Measurements from ENCODE around the gene TEKT1.
"Not testable (repeated sequence)": the region's sequence is repeated elsewhere in the genome, so short reads cannot be mapped to it uniquely, and the experiment has no call there.

The TEKT1 gene

DNA sequence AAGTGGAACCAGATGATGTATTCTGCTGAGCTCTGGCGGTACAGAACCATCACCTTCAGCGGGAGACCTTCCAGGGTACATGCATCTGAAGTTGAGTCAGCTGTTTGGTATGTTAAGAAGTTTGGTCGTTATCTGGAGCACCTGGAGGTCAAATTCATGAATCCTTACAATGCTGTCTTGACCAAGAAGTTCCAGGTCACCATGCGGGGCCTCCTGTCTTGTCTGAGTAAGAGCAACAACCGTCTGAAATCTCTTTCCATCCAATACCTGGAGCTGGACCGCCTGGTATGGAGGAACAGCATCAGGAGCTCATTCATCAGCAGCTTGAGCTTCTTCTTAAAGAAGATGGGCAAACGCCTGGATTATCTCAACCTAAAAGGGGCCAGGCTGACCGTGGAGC lies 51.5 kb downstream of the TEKT1 start:
- TF ChIP-seq, protein P1, sequence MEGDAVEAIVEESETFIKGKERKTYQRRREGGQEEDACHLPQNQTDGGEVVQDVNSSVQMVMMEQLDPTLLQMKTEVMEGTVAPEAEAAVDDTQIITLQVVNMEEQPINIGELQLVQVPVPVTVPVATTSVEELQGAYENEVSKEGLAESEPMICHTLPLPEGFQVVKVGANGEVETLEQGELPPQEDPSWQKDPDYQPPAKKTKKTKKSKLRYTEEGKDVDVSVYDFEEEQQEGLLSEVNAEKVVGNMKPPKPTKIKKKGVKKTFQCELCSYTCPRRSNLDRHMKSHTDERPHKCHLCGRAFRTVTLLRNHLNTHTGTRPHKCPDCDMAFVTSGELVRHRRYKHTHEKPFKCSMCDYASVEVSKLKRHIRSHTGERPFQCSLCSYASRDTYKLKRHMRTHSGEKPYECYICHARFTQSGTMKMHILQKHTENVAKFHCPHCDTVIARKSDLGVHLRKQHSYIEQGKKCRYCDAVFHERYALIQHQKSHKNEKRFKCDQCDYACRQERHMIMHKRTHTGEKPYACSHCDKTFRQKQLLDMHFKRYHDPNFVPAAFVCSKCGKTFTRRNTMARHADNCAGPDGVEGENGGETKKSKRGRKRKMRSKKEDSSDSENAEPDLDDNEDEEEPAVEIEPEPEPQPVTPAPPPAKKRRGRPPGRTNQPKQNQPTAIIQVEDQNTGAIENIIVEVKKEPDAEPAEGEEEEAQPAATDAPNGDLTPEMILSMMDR (IDR thresholded peaks at IDR 0.05; ENCODE audit: low read depth, low read length, missing control alignments): no peak
- DNase-seq (ENCODE audit: low read depth): no peak
- H3K4me3 ChIP-seq (ENCODE audit: low read depth, low read length): no peak overlapping the region

DNA sequence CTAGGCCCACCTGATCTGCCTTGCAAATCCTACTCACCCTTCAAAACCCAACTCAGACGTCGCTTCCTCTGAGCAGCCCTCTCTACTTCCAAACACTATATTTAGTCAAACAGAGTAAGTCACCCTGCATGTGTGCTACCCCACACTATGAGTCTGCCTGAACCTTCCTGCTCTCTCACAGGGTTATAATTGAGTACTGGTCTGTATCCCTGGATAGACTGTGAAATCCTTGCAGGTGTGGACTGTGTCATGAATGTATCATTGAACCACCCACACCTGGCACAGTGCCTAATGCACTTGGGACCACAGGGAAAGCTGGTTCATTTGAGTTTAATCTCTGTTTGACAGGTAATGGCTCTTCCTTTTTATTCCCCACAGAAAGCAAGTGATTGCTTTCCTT lies 52.1 kb downstream of the TEKT1 start:
- no peak for DNase-seq (ENCODE audit: low read depth)
- no peak overlapping the region for H3K4me3 ChIP-seq (ENCODE audit: low read depth, low read length)
- TF ChIP-seq, protein P1 (IDR thresholded peaks at IDR 0.05; ENCODE audit: low read depth, low read length, missing control alignments): no peak

DNA sequence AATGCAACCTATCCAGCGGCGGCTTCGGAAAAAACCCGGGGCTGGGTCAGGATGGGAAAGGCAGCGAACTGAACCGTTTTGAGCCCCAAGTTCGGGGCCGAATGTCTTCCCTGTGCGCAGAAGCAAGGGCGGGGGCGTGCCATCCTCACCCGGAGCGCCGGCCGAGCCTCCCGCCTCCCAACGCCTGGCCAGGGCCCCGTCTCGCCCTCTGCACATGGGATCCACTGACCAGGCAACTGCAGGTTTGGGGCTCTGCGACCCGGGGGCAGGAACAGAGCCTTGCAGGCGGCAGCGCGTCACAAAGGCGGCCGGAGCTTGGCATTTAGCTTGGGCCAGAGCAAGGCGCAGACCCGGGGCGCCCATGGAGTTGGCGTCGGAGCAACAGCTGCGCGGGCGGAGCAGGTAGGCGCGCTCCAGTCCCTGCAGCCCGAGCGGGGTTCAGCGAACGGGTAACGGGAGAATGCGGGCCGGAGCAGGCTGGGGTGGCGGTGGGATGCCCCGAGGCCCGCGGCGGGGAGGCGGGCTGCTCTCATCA lies 55.6 kb downstream of the TEKT1 start, which contains the start of gene FBXO39:
FBXO39 (plus strand) TSS at position 345 of the 535 bp plus-strand sequence. CDS start 3,654 bp downstream, outside the sequence.
- no peak within 1 kb of the TSS for H3K4me3 ChIP-seq (ENCODE audit: low read depth, low read length)
- DNase-seq (ENCODE audit: low read depth): no peak
- TF ChIP-seq, protein P1 (IDR thresholded peaks at IDR 0.05; ENCODE audit: low read depth, low read length, missing control alignments): no peak

DNA sequence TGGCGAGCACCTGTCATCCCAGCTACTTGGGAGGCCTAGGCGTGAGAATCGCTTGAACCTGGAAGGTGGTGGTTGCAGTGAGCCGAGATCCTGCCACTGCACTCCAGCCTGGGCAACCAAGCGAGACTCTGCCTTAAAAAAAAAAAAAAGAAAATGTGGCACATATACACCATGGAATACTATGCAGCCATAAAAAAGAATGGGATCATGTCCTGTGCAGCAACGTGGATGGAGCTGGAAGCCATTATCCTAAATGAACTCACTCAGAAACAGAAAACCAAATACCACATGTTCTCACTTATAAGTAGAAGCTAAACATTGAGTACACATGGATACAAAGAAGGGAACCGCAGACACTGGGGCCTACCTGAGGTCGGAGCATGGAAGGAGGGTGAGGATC lies 56.6 kb downstream of the TEKT1 start:
- not testable (repeated sequence) for DNase-seq (ENCODE audit: low read depth); H3K4me3 ChIP-seq (ENCODE audit: low read depth, low read length)

DNA sequence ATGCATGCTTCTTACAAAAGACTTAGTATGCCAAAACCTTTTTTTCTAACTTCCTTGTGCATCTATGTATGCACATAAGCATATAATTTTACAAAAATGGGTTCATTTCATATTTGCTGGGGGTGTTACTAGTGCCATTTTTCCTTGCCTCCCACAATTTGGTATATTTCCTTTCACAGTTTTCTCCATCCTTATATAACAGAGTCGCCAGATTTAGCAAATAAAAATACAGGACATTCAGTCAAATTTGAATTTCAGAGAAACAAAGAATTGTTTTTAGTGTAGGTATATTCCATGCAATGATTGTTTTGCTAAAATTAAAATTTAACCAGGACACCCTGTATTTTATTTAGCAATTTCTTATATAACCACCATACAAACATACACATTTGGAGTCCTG lies 59.5 kb downstream of the TEKT1 start:
- DNase-seq (ENCODE audit: low read depth): no peak
- no peak overlapping the region for H3K4me3 ChIP-seq (ENCODE audit: low read depth, low read length)
- TF ChIP-seq, protein P1 (IDR thresholded peaks at IDR 0.05; ENCODE audit: low read depth, low read length, missing control alignments): no peak

DNA sequence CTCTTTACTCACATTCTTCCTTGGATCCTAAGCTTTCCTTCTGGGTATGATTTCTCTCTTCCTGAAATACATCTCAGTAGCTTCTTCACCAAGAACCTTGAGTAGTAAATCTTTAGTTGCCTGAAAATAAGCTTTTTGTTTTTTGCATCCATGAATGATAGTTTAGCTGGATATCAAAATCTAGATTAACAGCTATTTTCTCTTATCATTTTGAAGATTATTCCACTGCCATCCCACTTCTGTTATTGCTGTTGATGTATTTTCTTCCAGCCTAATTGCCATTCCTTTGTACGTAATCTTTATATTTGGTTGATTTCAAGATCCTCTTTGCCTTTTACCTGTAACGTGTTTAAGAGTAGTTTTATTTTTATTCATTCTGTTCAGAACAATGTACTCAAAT lies 63.1 kb downstream of the TEKT1 start:
- H3K4me3 ChIP-seq (ENCODE audit: low read depth, low read length): no peak overlapping the region
- TF ChIP-seq, protein P1 (IDR thresholded peaks at IDR 0.05; ENCODE audit: low read depth, low read length, missing control alignments): no peak
- no peak for DNase-seq (ENCODE audit: low read depth)

DNA sequence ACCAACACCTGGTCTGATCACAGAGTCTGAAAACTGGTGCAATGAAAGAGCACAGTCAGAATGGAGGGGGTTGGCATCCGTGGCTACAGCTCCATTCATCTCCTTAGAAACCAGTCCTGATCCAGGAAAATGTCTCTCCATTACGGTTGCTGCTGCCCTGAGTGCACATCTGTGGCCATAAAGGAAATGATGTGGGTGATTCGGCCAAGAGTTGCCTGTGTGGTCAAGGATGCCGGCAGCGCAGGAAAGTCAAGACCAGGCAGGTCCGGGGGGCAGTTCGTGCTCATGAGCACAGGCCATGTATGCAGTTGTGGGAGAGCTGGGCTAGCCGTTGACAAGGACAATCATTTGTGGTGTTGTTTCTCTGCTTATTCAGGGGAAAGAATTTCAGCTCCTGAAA lies 69.8 kb downstream of the TEKT1 start:
- TF ChIP-seq, protein P1 (IDR thresholded peaks at IDR 0.05; ENCODE audit: low read depth, low read length, missing control alignments): no peak
- no peak overlapping the region for H3K4me3 ChIP-seq (ENCODE audit: low read depth, low read length)
- DNase-seq (ENCODE audit: low read depth): no peak
